Bronchial epithelial cell (primary cell): ENCODE results near the gene MAP1LC3C. TPM values are rescaled to one million over a fixed set of nuclear protein-coding genes. Genes with fewer than 3 reads are reported as not detected.

Experiments used
- DNase-seq: peaks from one replicate; pipeline ENCODE4 v3.0.0-alpha.2; 2010; ENCODE audit warnings: low read depth
- FAIRE-seq: peaks from 2 replicates; lab custom pipeline; 2011; peaks lifted over from hg19 to GRCh38; lab: Jason Lieb, UNC
- H3K27me3 ChIP-seq: 2 replicates; pipeline ENCODE4 v1.5.1; 2011; ENCODE audit warnings: low read length; ENCODE audit not compliant: control insufficient read depth, insufficient read depth
- H3K36me3 ChIP-seq: 2 replicates; pipeline ENCODE4 v1.5.1; 2011; ENCODE audit warnings: low read length; ENCODE audit not compliant: control insufficient read depth, insufficient read depth
- H3K4me3 ChIP-seq: 2 replicates; pipeline ENCODE4 v1.5.1; 2011; ENCODE audit warnings: mild to moderate bottlenecking, low read depth, low read length, control low read depth
- total RNA-seq: library from RNA; depleted of rRNA; stranded (reverse); fragments of >200 nt; gene quantifications from 2 replicates; pipeline ENCODE4 v1.2.1, GENCODE V29; 2014
- TF ChIP-seq, protein P1 (sequence below): IDR thresholded peaks from 2 replicates; pipeline ENCODE4 v1.5.1; 2011; ENCODE audit warnings: mild to moderate bottlenecking, moderate library complexity, low read length, control low read depth, inconsistent platforms; ENCODE audit not compliant: insufficient read depth, severe bottlenecking

The MAP1LC3C gene
- total RNA-seq, 1 donor from 2014 or later: not detected

DNA sequence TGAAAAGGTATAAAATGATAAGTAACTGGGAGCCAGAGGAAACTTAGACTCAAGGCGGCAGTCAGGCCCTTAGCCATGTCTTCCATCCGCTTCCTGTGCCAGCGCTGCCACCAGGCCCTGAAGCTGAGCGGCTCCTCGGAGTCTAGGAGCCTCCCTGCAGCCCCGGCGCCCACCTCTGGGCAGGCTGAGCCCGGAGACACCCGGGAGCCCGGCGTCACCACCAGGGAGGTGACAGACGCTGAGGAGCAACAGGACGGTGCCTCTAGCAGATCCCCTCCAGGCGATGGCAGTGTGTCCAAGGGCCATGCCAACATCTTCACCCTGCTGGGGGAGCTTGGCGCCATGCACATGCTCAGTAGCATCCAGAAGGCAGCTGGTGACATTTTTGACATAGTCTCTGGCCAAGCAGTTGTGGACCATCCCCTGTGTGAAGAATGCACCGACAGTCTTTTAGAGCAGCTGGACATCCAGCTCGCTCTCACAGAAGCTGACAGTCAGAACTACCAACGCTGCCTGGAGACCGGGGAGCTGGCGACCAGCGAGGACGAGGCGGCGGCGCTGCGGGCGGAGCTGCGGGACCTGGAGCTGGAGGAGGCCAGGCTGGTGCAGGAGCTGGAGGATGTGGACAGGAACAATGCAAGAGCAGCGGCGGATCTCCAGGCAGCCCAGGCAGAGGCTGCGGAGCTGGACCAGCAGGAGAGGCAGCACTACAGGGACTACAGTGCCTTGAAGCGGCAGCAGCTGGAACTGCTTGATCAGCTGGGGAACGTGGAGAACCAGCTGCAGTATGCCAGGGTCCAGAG lies 41.0 kb downstream of the MAP1LC3C start, which contains the start of gene BECN2:
BECN2 (plus strand) TSS at position 76 of the 803 bp plus-strand sequence; CDS start at position 76, 0 bp downstream.
- FAIRE-seq: no peak
- DNase-seq: no peak
- Histone ChIP-seq H3K36me3 (no peaks in the 10 kb centered on the region), H3K4me3 (no peak within 1 kb of the TSS), H3K27me3 (no peaks in the 10 kb centered on the region)
- TF ChIP-seq, protein P1, sequence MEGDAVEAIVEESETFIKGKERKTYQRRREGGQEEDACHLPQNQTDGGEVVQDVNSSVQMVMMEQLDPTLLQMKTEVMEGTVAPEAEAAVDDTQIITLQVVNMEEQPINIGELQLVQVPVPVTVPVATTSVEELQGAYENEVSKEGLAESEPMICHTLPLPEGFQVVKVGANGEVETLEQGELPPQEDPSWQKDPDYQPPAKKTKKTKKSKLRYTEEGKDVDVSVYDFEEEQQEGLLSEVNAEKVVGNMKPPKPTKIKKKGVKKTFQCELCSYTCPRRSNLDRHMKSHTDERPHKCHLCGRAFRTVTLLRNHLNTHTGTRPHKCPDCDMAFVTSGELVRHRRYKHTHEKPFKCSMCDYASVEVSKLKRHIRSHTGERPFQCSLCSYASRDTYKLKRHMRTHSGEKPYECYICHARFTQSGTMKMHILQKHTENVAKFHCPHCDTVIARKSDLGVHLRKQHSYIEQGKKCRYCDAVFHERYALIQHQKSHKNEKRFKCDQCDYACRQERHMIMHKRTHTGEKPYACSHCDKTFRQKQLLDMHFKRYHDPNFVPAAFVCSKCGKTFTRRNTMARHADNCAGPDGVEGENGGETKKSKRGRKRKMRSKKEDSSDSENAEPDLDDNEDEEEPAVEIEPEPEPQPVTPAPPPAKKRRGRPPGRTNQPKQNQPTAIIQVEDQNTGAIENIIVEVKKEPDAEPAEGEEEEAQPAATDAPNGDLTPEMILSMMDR: no peak

DNA sequence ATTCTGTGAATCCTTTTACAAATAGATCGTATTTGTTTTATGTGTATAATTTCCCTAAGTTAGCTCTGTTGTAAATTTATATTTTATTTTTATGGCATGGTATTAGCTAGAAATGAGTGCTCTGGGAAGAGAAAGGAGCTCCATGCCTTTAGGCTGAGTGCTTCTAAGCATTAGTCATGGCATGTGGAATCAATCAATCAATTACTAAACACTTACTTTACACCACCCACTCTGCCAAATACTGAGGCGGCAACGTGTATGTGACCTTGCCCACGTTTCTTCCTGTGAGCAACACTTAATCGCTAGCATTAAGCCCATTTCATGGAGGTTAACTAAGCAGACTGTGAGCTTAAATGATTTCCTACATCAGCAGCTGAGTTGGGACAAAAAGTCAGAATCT lies 48.5 kb downstream of the MAP1LC3C start:
- FAIRE-seq (no peak), DNase-seq (no peak)
- TF ChIP-seq, protein P1: no peak

DNA sequence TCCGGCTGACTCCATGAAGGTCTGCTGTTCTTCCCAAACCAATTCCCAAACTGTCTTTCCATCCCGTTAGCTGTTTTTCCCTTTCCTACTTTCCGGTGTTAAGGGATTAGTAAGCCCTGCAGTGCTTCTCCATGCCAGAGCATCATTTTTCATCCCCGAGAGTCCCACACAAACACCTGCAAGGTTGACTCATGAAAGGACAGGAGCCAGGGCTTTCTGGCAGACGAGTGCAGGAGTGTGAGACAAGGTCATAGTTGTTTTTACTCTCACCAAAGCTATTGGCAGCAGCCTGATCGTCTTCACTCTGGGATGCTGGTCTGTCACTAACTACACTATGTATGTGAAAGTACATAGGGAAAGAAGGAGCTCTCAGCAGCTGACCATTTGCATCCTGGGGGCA lies 51.5 kb downstream of the MAP1LC3C start:
- H3K36me3 ChIP-seq: no peaks in the 10 kb centered on the region
- TF ChIP-seq, protein P1: no peak
- FAIRE-seq (no peak), DNase-seq (no peak)
- H3K4me3 ChIP-seq: no peak overlapping the region
- no peaks in the 10 kb centered on the region for H3K27me3 ChIP-seq

More for the DNA sequence above, 48.5 kb downstream of the MAP1LC3C start:
- H3K36me3 ChIP-seq: no peaks in the 10 kb centered on the region
- no peak overlapping the region for H3K4me3 ChIP-seq
- H3K27me3 ChIP-seq: no peaks in the 10 kb centered on the region

Other genes with a start within 250 kb of the MAP1LC3C start
- gene EXO1, start 150.9 kb downstream of the MAP1LC3C start, total RNA-seq: 0.53 and 0.90 TPM in 2 replicates
- not detected in 2 replicates for gene BECN2, start 41.3 kb downstream of the MAP1LC3C start, total RNA-seq